ENCODE results near the gene SAP25.
A peak's percentile ranks its signal among the peaks of the same experiment; 100 is the strongest.
"Not testable (repeated sequence)": the region's sequence is repeated elsewhere in the genome, so short reads cannot be mapped to it uniquely, and the experiment has no call there.

The SAP25 gene

DNA sequence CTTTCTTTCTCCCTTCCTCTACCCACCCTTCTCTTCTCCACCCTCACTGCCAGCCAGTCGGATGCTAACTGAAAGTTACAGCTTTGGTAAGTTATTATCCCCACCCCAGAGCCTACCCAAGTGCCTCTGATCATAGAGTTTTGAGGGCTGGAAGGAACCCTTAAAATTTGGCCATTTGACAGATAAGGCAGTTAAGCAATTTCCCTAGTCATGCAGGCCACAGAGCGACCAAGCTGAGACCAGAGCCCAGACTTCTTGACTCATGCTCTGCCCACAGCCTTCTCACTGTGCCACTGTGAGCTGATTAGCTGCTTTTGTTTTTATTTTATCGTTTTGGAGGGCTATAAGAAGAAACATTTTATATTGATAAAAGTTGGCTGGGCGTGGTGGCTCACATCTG is 17.2 kb downstream of the SAP25 start:
- DNase-seq: no peak

DNA sequence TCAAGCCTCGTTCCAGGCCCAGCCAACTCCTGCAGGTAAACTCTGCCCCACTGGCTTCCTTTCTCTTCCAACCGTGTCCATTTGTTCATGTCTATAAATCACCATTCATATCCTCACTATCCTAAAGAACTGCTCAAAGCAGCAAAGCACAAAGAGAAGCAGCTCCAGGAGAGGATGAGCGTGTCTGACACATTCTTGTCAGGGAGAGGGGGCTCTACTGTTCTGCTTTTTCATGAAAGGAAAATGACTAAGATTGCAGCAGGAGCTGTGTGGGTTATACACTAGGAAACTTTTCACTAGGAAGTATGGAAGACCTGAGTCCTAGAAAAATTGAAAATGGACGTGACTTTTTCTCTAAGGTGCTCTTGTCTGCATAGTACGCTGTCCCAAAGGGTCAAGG is 18.0 kb downstream of the SAP25 start:
- no peak for DNase-seq

DNA sequence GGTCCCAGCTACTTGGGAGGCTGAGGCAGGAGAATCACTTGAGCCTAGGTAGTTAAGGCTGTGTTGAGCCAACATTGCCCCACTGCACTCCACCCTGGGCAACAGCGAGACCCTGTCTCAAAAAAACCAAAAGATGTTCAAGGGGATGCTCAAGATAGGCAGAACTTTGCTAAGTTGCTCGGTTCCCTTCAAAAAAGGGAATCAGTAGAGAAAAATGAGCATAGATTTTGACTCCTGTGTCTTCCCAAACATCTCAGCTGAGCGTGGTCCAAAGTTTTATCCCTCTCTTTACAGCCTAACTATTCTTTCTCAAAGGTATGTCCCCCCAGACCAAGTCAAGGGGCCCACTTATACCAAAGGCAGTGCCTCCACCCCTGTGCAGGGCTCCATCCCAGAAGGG is 20.7 kb downstream of the SAP25 start:
- no peak for DNase-seq

DNA sequence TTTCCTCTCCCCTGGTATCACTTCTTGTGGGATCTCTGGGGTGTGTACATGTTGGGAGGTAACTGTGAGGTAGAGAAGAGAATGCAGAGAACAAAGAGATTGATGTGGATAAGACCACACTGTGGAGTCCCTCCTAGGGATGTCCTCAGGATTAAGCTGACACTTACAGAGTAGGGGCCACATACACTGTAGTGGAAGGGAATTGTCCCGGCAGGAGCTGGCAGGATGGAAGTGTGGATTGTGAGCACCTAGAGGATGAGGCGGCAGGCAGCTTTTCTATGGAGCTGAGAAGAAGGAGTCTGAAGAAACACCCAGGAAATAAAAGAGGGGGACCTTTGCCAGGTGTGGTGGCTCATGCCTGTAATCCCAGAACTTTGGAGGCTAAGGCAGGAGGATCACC is 21.2 kb downstream of the SAP25 start:
- DNase-seq: no peak

GRCh38 chr7:100548446-100548845 is 25.3 kb downstream of the SAP25 start:
- not testable (repeated sequence) for DNase-seq

DNA sequence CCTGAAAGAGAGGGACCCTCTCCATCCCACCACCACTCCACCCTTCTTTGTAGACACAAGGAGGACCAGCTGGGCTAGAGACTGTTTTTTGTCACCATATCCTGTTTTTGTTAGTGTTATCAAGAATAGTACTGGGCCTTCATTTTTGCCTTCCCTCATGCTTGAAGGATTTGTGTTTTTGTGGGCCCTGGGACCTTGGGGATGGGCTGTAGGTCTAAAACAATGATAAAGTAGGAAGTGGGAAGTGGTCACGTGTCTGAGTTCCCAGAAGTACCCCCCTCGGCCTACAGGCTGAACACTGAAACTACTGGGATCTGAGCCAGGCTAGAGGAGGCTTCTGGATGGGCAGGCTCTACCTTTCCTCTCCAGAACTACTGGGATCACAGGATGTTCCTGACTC is 25.8 kb downstream of the SAP25 start:
- DNase-seq: no peak

DNA sequence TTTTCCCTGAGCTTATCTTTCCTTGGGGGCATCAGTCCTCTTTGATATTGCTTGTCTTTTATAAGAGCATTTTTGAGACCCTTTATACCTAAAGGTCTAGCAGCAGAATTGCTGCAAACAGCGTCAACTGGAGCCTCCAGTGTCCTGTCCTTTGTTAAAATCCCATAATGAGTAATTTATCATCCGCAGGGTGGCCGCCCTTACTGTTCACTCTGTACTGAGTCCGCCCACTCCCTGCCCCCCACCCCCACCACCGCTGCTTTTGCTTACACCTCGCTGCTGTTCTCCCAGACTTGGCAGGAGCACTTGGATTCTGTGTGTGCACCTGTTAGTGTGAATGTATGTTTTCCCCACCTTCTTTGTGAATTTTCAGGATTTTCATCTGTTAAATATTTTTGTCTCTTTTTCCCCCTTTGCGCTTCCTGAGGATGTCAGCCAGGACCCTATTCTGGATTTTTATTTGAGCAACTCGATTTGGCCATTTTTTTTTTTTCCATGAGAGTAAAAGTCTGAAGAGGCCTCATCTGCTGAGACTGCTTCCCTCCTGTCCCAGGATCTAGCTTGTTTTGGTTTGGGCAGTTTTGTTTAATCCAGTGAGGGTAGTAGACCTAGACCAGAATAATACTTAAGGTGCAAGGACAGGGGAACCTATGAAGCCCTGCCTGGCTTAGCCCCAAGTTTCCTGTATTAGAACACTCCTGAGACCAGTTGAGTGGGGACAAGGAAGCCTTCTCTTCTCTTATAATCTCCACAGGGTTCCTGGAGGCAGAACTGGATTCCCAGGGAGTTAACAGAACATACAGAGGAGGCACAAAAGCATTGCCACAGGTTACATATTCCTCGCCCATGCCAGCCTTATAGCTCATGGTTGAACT is 26.5 kb downstream of the SAP25 start:
- no peak for DNase-seq

- DNase-seq: no peak
These were observed 27.4 kb downstream of the SAP25 start for GRCh38 chr7:100546129-100546925.

DNA sequence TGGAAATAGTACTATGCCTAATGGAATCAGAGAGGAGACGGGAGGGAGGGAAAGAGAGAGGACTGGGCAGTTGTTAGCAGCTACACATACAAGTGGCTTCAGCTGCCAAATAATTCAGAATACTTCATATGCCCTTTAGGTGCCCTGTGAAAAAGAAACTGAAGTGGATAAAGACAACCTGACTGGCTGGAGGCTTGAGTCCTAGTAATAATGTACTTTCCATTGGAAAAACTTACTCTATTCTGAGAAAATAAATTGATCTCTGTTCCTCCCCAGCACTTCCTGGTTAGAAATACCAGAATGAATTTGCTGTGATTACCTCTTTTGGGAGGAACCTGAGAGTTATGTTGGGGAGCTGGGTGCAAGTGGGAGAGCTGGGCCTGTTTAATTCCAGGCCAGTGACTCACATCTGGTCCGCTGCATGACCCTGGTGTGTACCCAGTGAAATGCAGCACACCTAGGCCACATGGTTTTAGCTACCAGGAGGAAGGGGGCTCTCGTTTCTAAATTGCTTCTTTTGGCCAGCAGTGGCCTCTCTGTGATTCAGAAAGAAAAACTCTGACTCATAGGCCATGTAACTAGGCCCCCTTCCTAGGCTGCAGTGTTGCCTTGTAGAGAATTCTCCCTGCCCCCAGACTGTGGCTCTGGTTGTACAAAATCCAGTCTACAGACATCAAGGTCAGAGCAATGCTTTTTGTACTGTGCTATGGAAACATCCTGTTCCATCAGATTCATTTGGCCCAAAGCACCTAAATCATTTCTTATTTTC is 28.2 kb downstream of the SAP25 start:
- peak; percentile 86 for DNase-seq

GRCh38 chr7:100544967-100545359 is 28.7 kb downstream of the SAP25 start:
- no peak for DNase-seq

DNA sequence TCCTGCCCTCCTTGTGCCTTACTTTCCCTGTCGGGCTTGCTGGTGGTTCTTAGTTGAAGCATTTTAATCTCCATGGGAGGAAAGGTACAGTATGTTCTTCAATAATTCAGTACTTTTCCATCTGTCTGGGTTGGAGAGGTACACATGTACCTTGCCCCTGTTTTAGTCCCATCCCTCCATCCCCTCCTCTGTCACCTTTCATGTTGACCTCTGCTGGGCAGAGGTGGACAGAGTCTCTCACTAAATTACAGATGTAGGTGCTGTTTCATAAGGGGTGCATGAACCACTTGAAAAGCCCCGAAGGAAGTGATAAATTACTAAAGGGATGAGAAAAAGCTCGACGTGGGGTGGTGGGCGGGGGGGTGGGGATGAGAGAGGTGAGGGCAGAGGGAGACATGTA is 29.3 kb downstream of the SAP25 start:
- no peak for DNase-seq

GRCh38 chr7:100543586-100543985 is 30.1 kb downstream of the SAP25 start:
- DNase-seq: no peak

- DNase-seq: not testable (repeated sequence)
These were observed 32.4 kb downstream of the SAP25 start for GRCh38 chr7:100541309-100541708.

GRCh38 chr7:100540073-100540723 is 33.5 kb downstream of the SAP25 start:
- DNase-seq: no peak

- no peak for DNase-seq
These were observed 34.2 kb downstream of the SAP25 start for GRCh38 chr7:100539436-100540006.

DNA sequence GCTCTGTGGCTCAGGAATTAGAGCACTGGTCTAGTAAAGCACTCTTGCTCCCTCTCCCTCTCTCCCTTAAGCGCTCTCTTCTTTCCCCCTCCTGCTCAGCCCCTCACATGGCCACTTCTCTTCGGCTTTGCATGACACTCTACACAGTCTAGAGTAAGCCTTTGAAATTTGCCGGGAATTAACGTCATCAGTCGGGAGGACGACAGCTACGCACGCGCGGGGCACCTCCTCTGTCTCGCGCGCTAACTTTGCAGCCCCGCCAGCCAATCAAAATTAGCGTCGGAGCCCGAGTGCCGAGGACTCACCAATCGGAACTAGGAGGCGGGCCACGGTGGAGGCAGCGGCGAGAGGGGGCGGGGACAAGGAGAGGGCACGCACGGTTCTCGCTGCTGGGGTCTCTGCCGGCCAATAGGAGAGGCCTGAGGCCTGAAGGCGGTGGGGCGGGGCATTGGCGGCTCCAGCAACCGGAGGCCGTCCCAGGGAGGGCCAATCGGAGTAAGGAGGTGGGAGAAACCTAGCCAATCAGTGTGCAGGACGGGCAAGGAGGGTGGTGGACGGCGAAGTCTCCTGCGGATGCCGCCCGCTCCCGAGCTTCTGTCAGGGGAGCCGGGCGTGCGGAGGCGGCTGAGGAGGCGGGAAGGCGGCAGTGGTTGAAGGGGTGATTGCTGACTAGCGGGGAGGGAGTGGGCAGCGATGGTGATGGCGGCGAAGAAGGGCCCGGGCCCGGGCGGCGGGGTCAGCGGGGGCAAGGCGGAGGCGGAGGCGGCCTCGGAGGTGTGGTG is 34.9 kb downstream of the SAP25 start, which contains the start of gene AGFG2:
Gene AGFG2, plus strand, starts transcription at position 550 of the 782 bp plus-strand sequence. Its CDS starts 144 bp downstream, at position 694.
- peak; percentile 100 for DNase-seq

DNA sequence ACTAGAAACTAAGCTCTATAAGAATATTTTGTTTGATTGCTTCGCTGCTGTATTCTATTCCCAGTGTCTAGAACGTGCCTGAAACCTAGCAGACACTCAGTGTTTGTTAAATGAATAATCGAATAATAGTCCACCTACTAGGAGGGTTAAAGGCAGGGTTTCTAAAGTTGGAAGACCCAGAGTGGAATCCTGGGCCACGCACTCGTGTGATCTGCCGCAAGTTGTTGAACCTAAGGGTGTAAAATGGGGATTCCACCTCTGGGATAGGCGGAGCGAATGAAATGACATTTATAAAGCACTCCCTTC is 35.4 kb downstream of the SAP25 start:
- DNase-seq: no peak

DNA sequence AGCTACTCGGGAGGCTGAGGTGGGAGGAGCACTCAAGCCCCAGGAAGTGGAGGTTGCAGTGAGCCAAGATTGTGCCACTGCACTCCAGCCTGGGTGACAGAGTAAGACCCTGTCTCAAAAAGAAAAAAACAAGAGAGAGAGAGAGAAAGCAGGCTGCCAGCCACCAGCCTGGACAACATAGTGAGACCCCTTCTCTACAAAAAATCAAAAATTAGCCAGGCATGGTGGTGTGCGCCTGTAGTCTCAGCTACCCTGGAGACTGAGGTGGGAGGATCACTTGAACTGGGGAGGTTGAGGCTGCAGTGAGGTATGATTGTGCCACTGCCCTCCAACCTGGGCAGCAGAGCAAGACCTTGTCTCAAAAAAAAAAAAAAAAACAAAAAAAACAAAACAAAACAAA is 37.0 kb downstream of the SAP25 start:
- not testable (repeated sequence) for DNase-seq

DNA sequence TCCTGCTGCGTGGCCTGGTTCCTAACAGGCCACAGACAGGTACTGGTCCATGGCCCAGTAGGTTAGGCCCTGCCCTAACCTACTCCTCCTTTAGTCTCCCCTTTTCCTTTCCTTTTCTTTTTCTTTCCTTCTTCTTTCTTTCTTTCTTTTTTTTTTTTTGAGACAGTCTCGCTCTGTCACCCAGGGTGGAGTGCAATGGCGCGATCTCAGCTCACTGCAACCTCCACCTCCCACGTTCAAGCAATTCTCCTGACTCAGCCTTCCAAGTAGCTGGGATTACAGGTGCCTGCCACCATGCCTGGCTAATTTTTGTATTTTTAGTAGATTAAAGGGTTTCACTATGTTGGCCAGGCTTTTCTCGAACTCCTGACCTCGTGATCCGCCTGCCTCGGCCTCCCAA is 37.7 kb downstream of the SAP25 start:
- DNase-seq: not testable (repeated sequence)

DNA sequence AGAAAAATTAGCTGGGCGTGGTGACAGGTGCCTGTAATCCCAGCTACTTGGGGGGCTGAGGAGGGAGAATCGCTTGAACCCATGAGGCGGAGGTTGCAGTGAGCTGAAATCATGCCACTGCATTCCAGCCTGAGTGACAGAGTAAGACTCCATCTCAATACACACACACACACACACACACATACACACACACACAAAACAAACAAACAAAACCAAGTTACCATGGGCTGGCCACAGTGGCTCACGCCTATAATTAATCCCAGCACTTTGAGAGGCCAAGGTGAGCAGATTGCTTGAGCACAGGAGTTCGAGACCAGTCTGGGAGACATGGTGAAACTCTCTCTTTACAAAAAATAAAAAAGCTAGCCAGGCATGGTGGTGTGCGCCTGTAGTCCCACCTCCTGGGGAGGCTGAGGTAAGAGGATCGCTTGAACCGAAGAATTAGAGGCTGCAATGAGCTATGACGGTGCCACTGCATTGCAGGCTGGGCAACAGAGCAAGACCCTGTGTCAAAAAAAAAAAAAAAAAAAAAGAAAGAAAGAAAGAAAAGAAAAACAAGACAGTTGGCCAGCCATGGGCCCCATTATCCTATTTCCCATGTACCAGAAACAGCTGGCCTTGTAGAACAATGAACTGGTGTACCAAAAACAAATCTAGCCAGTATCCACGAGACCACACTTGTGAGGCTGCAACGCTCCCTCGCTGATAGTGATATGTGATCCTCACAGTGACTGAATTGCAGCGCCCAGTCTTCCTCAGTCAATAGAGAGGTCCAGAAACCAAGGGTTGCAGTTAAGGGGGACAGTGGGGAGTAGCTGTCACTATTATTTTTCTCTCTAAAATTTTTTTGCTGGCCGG is 41.3 kb downstream of the SAP25 start:
- DNase-seq: no peak

Data from activated CD8-positive, alpha-beta memory T cell treated with anti-CD3 and anti-CD28 coated beads for 24 hours (primary cell).